Ishikawa (cell line): ENCODE results near the gene DUSP8.

Source experiments
- CEBPB ChIP-seq: IDR thresholded peaks from 2 replicates; pipeline ENCODE4 v1.6.1; 2012
- EP300 ChIP-seq: IDR thresholded peaks from 2 replicates; pipeline ENCODE4 v1.6.1; 2012; ENCODE audit warnings: borderline replicate concordance
- RAD21 ChIP-seq: IDR thresholded peaks from 2 replicates; pipeline ENCODE4 v1.6.1; 2012; ENCODE audit warnings: low read depth
- TAF1 ChIP-seq: IDR thresholded peaks from 2 replicates; pipeline ENCODE4 v1.6.1; 2012; ENCODE audit warnings: low read depth, mild to moderate bottlenecking
- ZBTB7A ChIP-seq: IDR thresholded peaks from 2 replicates; pipeline ENCODE4 v1.6.1; 2012; ENCODE audit warnings: low read depth
- TF ChIP-seq, protein P1 (sequence below): IDR thresholded peaks from 2 replicates; pipeline ENCODE4 v1.6.1; 2012; ENCODE audit warnings: low read depth, mild to moderate bottlenecking
- TF ChIP-seq, protein P2 (sequence below): IDR thresholded peaks from 2 replicates; pipeline ENCODE4 v1.6.1; 2012

DNA sequence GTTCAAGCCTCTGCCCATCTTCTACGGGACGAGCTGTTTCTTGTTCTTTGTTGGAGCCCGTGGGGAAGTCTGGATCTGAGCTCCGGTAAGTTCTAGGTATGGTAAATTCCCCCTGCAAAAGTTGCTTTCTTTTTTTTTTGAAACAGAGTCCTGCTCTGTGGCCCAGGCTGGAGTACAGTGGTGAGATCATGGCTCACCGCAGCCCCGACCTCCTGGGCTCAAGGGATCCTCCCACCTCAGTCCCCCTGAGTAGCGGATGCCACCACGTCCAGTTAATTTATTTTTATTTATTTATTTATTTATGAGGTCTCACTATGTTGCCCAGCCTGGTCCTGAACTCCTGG is 50.0 kb downstream of the DUSP8 start:
- TF ChIP-seq EP300 (no peak), CEBPB (no peak), TAF1 (no peak), RAD21 (no peak), ZBTB7A (no peak)
- TF ChIP-seq, protein P1, sequence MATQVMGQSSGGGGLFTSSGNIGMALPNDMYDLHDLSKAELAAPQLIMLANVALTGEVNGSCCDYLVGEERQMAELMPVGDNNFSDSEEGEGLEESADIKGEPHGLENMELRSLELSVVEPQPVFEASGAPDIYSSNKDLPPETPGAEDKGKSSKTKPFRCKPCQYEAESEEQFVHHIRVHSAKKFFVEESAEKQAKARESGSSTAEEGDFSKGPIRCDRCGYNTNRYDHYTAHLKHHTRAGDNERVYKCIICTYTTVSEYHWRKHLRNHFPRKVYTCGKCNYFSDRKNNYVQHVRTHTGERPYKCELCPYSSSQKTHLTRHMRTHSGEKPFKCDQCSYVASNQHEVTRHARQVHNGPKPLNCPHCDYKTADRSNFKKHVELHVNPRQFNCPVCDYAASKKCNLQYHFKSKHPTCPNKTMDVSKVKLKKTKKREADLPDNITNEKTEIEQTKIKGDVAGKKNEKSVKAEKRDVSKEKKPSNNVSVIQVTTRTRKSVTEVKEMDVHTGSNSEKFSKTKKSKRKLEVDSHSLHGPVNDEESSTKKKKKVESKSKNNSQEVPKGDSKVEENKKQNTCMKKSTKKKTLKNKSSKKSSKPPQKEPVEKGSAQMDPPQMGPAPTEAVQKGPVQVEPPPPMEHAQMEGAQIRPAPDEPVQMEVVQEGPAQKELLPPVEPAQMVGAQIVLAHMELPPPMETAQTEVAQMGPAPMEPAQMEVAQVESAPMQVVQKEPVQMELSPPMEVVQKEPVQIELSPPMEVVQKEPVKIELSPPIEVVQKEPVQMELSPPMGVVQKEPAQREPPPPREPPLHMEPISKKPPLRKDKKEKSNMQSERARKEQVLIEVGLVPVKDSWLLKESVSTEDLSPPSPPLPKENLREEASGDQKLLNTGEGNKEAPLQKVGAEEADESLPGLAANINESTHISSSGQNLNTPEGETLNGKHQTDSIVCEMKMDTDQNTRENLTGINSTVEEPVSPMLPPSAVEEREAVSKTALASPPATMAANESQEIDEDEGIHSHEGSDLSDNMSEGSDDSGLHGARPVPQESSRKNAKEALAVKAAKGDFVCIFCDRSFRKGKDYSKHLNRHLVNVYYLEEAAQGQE: no peak
- TF ChIP-seq, protein P2, sequence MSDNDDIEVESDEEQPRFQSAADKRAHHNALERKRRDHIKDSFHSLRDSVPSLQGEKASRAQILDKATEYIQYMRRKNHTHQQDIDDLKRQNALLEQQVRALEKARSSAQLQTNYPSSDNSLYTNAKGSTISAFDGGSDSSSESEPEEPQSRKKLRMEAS: no peak
